HepG2 (cell line): ENCODE measurements around the gene INSIG2. TPM values are rescaled to one million over a fixed set of nuclear protein-coding genes. Genes with fewer than 3 reads are reported as not detected.

Experiments
- ATAC-seq: fragments of 200-7000 bp; cut with Tn5 transposase; 3 replicates; pipeline ENCODE4 v1.9.1; 2020; ENCODE audit warnings: mild to moderate bottlenecking, moderate library complexity
- BruUV-seq: library from RNA; stranded (reverse); fragments of 400-500 nt; replicated peaks from 2 replicates; lab custom pipeline; 2021; lab: Mats Ljungman, UMichigan
- CTCF ChIA-PET: fragments of 300-600 bp; formaldehyde crosslinking; extraction: SDS; loops from one replicate; lab custom pipeline; 2021; ENCODE audit warnings: low total read pairs, inconsistent platforms, low intra/inter-chr PET ratio; lab: Yijun Ruan, JAX
- POLR2A ChIA-PET: fragments of 350-600 bp; sonication (Branson Sonifier 250); formaldehyde crosslinking; loops from one replicate; lab custom pipeline; 2020; ENCODE audit warnings: antibody characterized with exemption, inconsistent platforms; lab: Yijun Ruan, JAX
- DNase-seq: peaks from one replicate; pipeline ENCODE4 v3.0.0-alpha.2; 2015; ENCODE audit warnings: low spot score
- FAIRE-seq: peaks from 3 replicates; lab custom pipeline; 2011; peaks lifted over from hg19 to GRCh38; lab: Jason Lieb, UNC
- H2AFZ ChIP-seq: one replicate; pipeline ENCODE4 v1.6.1; 2011; ENCODE audit warnings: low read length, inconsistent platforms
- H3K27ac ChIP-seq: fragments of 300-600 bp; 3 replicates; pipeline ENCODE4 v1.8.0; 2011; ENCODE audit warnings: mixed run types, mild to moderate bottlenecking, mixed read lengths, low read length, inconsistent platforms; ENCODE audit not compliant: insufficient read depth; ENCODE audit errors: extremely low read length
- H3K27me3 ChIP-seq, 2 experiments: fragments of 200-600 bp in 1 of 2; 2 replicates in 1 of 2; 3 replicates in 1 of 2; pipeline versions ENCODE4 v1.6.0 to v1.8.0; 2011; ENCODE audit warnings: low read length in 2 of 2, mild to moderate bottlenecking in 2 of 2, moderate library complexity in 2 of 2, inconsistent platforms in 1 of 2; ENCODE audit not compliant: insufficient read depth in 2 of 2, control insufficient read depth in 1 of 2
- H3K36me3 ChIP-seq, 2 experiments: fragments of 200-600 bp in 1 of 2; replicated peaks in 1 of 2; 2 replicates in 1 of 2; 3 replicates in 1 of 2; pipeline versions ENCODE4 v1.5.1 to v1.8.0; 2011; ENCODE audit warnings: low read length in 2 of 2, inconsistent platforms in 1 of 2; ENCODE audit not compliant: insufficient read depth in 2 of 2, control insufficient read depth in 1 of 2
- H3K4me1 ChIP-seq: 2 replicates; pipeline ENCODE4 v1.5.1; 2012; ENCODE audit warnings: low read length, inconsistent platforms; ENCODE audit not compliant: insufficient read depth
- H3K4me2 ChIP-seq: 2 replicates; pipeline ENCODE4 v1.6.0; 2011; ENCODE audit warnings: low read depth, low read length, inconsistent platforms
- H3K4me3 ChIP-seq, 3 experiments: fragments of 200-600 bp in 1 of 3; sonication (generic), shearing (Covaris generic) in 1 of 3; replicated peaks in 1 of 3; 2 replicates each; pipeline ENCODE4 v1.5.1; 2011 to 2016; ENCODE audit warnings: low read length in 3 of 3, inconsistent platforms in 2 of 3, low read depth in 2 of 3, mild to moderate bottlenecking in 2 of 3, control low read depth in 1 of 3, mixed read lengths in 1 of 3; ENCODE audit not compliant: insufficient read depth in 1 of 3
- H3K79me2 ChIP-seq: one replicate; pipeline ENCODE4 v1.6.1; 2011; ENCODE audit warnings: low read length, inconsistent platforms; ENCODE audit not compliant: insufficient read depth
- H3K9ac ChIP-seq: 2 replicates; pipeline ENCODE4 v1.6.0; 2011; ENCODE audit warnings: mild to moderate bottlenecking, low read depth, low read length, inconsistent platforms; ENCODE audit not compliant: insufficient read depth
- H3K9me3 ChIP-seq: 2 replicates; pipeline ENCODE4 v1.5.1; 2012; ENCODE audit warnings: mild to moderate bottlenecking, low read length
- H4K20me1 ChIP-seq: 2 replicates; pipeline ENCODE4 v1.6.0; 2011; ENCODE audit warnings: inconsistent platforms, mild to moderate bottlenecking, low read length, moderate library complexity; ENCODE audit not compliant: insufficient read depth
- ARID5B ChIP-seq: IDR thresholded peaks from 2 replicates; pipeline ENCODE4 v1.4.0; 2020; ENCODE audit warnings: mild to moderate bottlenecking, missing genetic modification reagents
- KLF16 ChIP-seq, 2 experiments: sonication (generic) in 1 of 2; formaldehyde crosslinking in 1 of 2; IDR thresholded peaks; 2 replicates each; pipeline versions ENCODE4 v1.6.1 to v1.8.0; 2016 to 2023; ENCODE audit warnings: missing genetic modification reagents in 2 of 2, missing compliant biosample characterization in 1 of 2
- KLF9 ChIP-seq: IDR thresholded peaks from 2 replicates; pipeline ENCODE4 v1.6.1; 2016; ENCODE audit warnings: low read depth
- SP1 ChIP-seq, 2 experiments: fragments of 450-650 bp in 1 of 2; sonication (generic) in 1 of 2; formaldehyde crosslinking in 1 of 2; IDR thresholded peaks; 2 replicates each; pipeline versions ENCODE4 v1.4.0 to v1.6.1; 2016 to 2020; ENCODE audit warnings: missing genetic modification reagents in 1 of 2
- TBX3 ChIP-seq: fragments of 450-650 bp; IDR thresholded peaks from 2 replicates; pipeline ENCODE4 v1.6.1; 2017; ENCODE audit warnings: antibody characterized with exemption, mild to moderate bottlenecking, inconsistent platforms, borderline replicate concordance
- ZBTB40 ChIP-seq, 2 experiments: fragments of 450-650 bp in 1 of 2; sonication (generic) in 1 of 2; formaldehyde crosslinking in 1 of 2; IDR thresholded peaks; 2 replicates each; pipeline versions ENCODE4 v1.6.1 to v1.8.0; 2016 to 2022; ENCODE audit warnings: antibody characterized with exemption in 1 of 2, mild to moderate bottlenecking in 1 of 2, missing genetic modification reagents in 1 of 2
- ZFP1 ChIP-seq: IDR thresholded peaks from 2 replicates; pipeline ENCODE4 v1.6.1; 2016
- ZNF558 ChIP-seq: sonication (generic); formaldehyde crosslinking; IDR thresholded peaks from 2 replicates; pipeline ENCODE4 v1.9.0; 2022; ENCODE audit warnings: mild to moderate bottlenecking, missing genetic modification reagents, borderline replicate concordance
- ZNF629 ChIP-seq: sonication (generic); formaldehyde crosslinking; conservative IDR thresholded peaks from 2 replicates; pipeline ENCODE4 v1.5.0; 2020; ENCODE audit warnings: missing genetic modification reagents
- ZNF652 ChIP-seq: IDR thresholded peaks from 2 replicates; pipeline ENCODE4 v1.6.1; 2016; ENCODE audit warnings: low read depth, borderline replicate concordance
- WGBS: methylation state at CpG from one replicate; pipeline ENCODE4 v1.1.6; 2017; ENCODE audit warnings: low lambda C conversion rate; 5-methylcytosine and 5-hydroxymethylcytosine counted together
- in situ Hi-C: cut with HindIII; loops from 2 replicates; pipeline ENCODE4 v1.10.0; 2017; ENCODE audit warnings: low pct_unique_long_range_greater_than_20kb; ENCODE audit not compliant: extremely low pct_ligation_motif_present
- intact Hi-C: fragments of 100-400 bp; cut with micrococcal nuclease; formaldehyde crosslinking; loops from one replicate; pipeline ENCODE4 v1.10.0; 2022; ENCODE audit not compliant: unreplicated experiment
- polyA plus RNA-seq, 8 experiments: library from polyadenylated mRNA; depleted of rRNA in 3 of 8; stranded (reverse) in 7 of 8; unstranded in 1 of 8; fragments of >200 nt; fragmentation: Illumina TruSeq in 4 of 8; extraction: Trizol in 4 of 8; gene quantifications; 2 replicates each; pipeline versions ENCODE4 v1.2.1 to v1.2.3, GENCODE V29; 2011 to 2016; ENCODE audit warnings: low read depth in 4 of 8, missing spikeins in 1 of 8, mixed read lengths in 1 of 8; ENCODE audit not compliant: insufficient read depth in 1 of 8
- total RNA-seq, 5 experiments: library from RNA; depleted of rRNA; stranded (reverse); fragments of >200 nt; fragmentation: Illumina TruSeq; extraction: Trizol; gene quantifications; 2 replicates each; pipeline ENCODE4 v1.2.3, GENCODE V29; 2016; ENCODE audit warnings: low read depth in 1 of 5

The INSIG2 gene
- total and polyA plus RNA-seq, 2 of the 13 experiments (the other 11 are each of a cell fraction or from before 2014, with no cell fraction given): 73.5 to 481 TPM

GRCh38 chr2:118059919-118060478 is 28.3 kb upstream of the INSIG2 start:
- no peak overlapping the region for H3K4me3 ChIP-seq
- TF ChIP-seq KLF9 (CRISPR knock-in tag): no peak
- no peak for TF ChIP-seq ZNF629
- no peak for TF ChIP-seq SP1 (IDR thresholded peaks at IDR 0.05)
- TF ChIP-seq SP1 (CRISPR knock-in tag; IDR thresholded peaks at IDR 0.05): no peak
- no peak for TF ChIP-seq ZNF652 (CRISPR knock-in tag)
- TF ChIP-seq ZFP1: no peak
- TF ChIP-seq ZNF558 (CRISPR knock-in tag): no peak
- no peak for TF ChIP-seq ZBTB40 (IDR thresholded peaks at IDR 0.05)
- TF ChIP-seq ZBTB40 (CRISPR knock-in tag; IDR thresholded peaks at IDR 0.05): no peak
- TF ChIP-seq TBX3: no peak
- no peak for TF ChIP-seq KLF16 (CRISPR knock-in tag; IDR thresholded peaks at IDR 0.05)
- TF ChIP-seq ARID5B (CRISPR knock-in tag): no peak
- TF ChIP-seq, all 625 proteins: peak for 0
- H3K4me2 ChIP-seq: no peak overlapping the region
- CTCF ChIA-PET: no interaction called here
- no peak overlapping the region for H3K27ac ChIP-seq
- no peak for ATAC-seq
- peak overlapping the region; percentile 18 for H2AFZ ChIP-seq
- BruUV-seq: no TSS peak
- H3K27me3 ChIP-seq: peaks cover 0 to 18% of the 10 kb centered on the region in 2 experiments; a peak in 1 of 5 replicates
- H3K79me2 ChIP-seq: no peaks in the 10 kb centered on the region
- peaks cover 34% of the 10 kb centered on the region for H3K4me1 ChIP-seq
- 28% methylated on average over 4 of the region's 4 CpGs for WGBS
- no peaks in the 10 kb centered on the region for H3K9me3 ChIP-seq
- POLR2A ChIA-PET: no interaction called here
- in situ Hi-C loops (no loop called here), intact Hi-C loops (no loop called here)
- FAIRE-seq: no peak
- no peaks in the 10 kb centered on the region for H4K20me1 ChIP-seq
- no peaks in the 10 kb centered on the region for H3K36me3 ChIP-seq
- DNase-seq: no peak
- H3K9ac ChIP-seq: no peak overlapping the region
